HepG2 (cell line): Measurements from ENCODE around the gene VPS25. TPM values are rescaled to one million over a fixed set of nuclear protein-coding genes. Genes with fewer than 3 reads are reported as not detected.

Experiments
- DNMT1 ChIP-seq: sonication (generic); formaldehyde crosslinking; IDR thresholded peaks from 2 replicates; pipeline ENCODE4 v1.5.1; 2020; ENCODE audit warnings: mild to moderate bottlenecking, missing genetic modification reagents
- DR1 ChIP-seq: sonication (generic); formaldehyde crosslinking; IDR thresholded peaks from 2 replicates; pipeline ENCODE4 v1.8.0; 2021; ENCODE audit warnings: mild to moderate bottlenecking, missing genetic modification reagents, inconsistent platforms
- ETV5 ChIP-seq: IDR thresholded peaks from 2 replicates; pipeline ENCODE4 v1.6.1; 2018; ENCODE audit warnings: missing biosample characterization, missing genetic modification reagents, inconsistent platforms, borderline replicate concordance
- GABPB1 ChIP-seq: IDR thresholded peaks from 2 replicates; pipeline ENCODE4 v1.6.1; 2016; ENCODE audit warnings: mild to moderate bottlenecking, missing genetic modification reagents, moderate library complexity, missing compliant biosample characterization
- KDM2A ChIP-seq: sonication (generic); formaldehyde crosslinking; IDR thresholded peaks from 2 replicates; pipeline ENCODE4 v1.4.0; 2020; ENCODE audit warnings: low read depth, missing genetic modification reagents, borderline replicate concordance
- POLR2G ChIP-seq: fragments of 200-400 bp; formaldehyde crosslinking; IDR thresholded peaks from 2 replicates; pipeline ENCODE4 v1.6.1; 2018; ENCODE audit warnings: mild to moderate bottlenecking, low read depth, low read length, moderate library complexity
- RAD21 ChIP-seq: fragments of 450-650 bp; formaldehyde crosslinking; IDR thresholded peaks from 2 replicates; pipeline ENCODE4 v1.5.0; 2020; ENCODE audit warnings: mild to moderate bottlenecking
- SRF ChIP-seq: IDR thresholded peaks from 2 replicates; pipeline ENCODE4 v1.6.1; 2011; ENCODE audit warnings: mild to moderate bottlenecking, low read depth, low read length, moderate library complexity
- ZNF432 ChIP-seq: sonication (generic); formaldehyde crosslinking; IDR thresholded peaks from 2 replicates; pipeline ENCODE4 v1.5.0; 2020; ENCODE audit warnings: missing genetic modification reagents, mild to moderate bottlenecking, borderline replicate concordance
- ZNF510 ChIP-seq: sonication (generic); formaldehyde crosslinking; IDR thresholded peaks from 2 replicates; pipeline ENCODE4 v1.4.0; 2020; ENCODE audit warnings: low read depth, mild to moderate bottlenecking, missing genetic modification reagents
- ZNF607 ChIP-seq: sonication (generic); formaldehyde crosslinking; IDR thresholded peaks from 2 replicates; pipeline ENCODE4 v1.5.1; 2020; ENCODE audit warnings: missing genetic modification reagents, mild to moderate bottlenecking, borderline replicate concordance
- ZSCAN31 ChIP-seq: sonication (generic); formaldehyde crosslinking; IDR thresholded peaks from 2 replicates; pipeline ENCODE4 v1.5.0; 2020; ENCODE audit warnings: low read depth, mild to moderate bottlenecking, missing genetic modification reagents
- polyA plus RNA-seq, 8 experiments: library from polyadenylated mRNA; depleted of rRNA in 3 of 8; stranded (reverse) in 7 of 8; unstranded in 1 of 8; fragments of >200 nt; fragmentation: Illumina TruSeq in 4 of 8; extraction: Trizol in 4 of 8; gene quantifications; 2 replicates each; pipeline versions ENCODE4 v1.2.1 to v1.2.3, GENCODE V29; 2011 to 2016; ENCODE audit warnings: low read depth in 4 of 8, missing spikeins in 1 of 8, mixed read lengths in 1 of 8; ENCODE audit not compliant: insufficient read depth in 1 of 8
- total RNA-seq, 5 experiments: library from RNA; depleted of rRNA; stranded (reverse); fragments of >200 nt; fragmentation: Illumina TruSeq; extraction: Trizol; gene quantifications; 2 replicates each; pipeline ENCODE4 v1.2.3, GENCODE V29; 2016; ENCODE audit warnings: low read depth in 1 of 5
- TF ChIP-seq, protein P1 (sequence below): sonication (generic); formaldehyde crosslinking; IDR thresholded peaks from 2 replicates; pipeline ENCODE4 v1.8.0; 2022; ENCODE audit warnings: missing genetic modification reagents, mild to moderate bottlenecking, moderate library complexity, borderline replicate concordance
- TF ChIP-seq, protein P2 (sequence below): sonication (generic); formaldehyde crosslinking; conservative IDR thresholded peaks from 2 replicates; pipeline ENCODE4 v1.8.0; 2022; ENCODE audit warnings: mild to moderate bottlenecking, moderate library complexity, missing genetic modification reagents
- TF ChIP-seq, protein P3 (sequence below): sonication (generic); formaldehyde crosslinking; IDR thresholded peaks from 2 replicates; pipeline ENCODE4 v1.5.1; 2020; ENCODE audit warnings: mild to moderate bottlenecking, missing genetic modification reagents, borderline replicate concordance
- TF ChIP-seq, protein P4 (sequence below): sonication (generic); formaldehyde crosslinking; IDR thresholded peaks from 2 replicates; pipeline ENCODE4 v1.4.0; 2020; ENCODE audit warnings: mild to moderate bottlenecking, missing genetic modification reagents

The VPS25 gene
- total and polyA plus RNA-seq, 2 of the 13 experiments (the other 11 are each of a cell fraction or from before 2014, with no cell fraction given), result 161 to 249 TPM

DNA sequence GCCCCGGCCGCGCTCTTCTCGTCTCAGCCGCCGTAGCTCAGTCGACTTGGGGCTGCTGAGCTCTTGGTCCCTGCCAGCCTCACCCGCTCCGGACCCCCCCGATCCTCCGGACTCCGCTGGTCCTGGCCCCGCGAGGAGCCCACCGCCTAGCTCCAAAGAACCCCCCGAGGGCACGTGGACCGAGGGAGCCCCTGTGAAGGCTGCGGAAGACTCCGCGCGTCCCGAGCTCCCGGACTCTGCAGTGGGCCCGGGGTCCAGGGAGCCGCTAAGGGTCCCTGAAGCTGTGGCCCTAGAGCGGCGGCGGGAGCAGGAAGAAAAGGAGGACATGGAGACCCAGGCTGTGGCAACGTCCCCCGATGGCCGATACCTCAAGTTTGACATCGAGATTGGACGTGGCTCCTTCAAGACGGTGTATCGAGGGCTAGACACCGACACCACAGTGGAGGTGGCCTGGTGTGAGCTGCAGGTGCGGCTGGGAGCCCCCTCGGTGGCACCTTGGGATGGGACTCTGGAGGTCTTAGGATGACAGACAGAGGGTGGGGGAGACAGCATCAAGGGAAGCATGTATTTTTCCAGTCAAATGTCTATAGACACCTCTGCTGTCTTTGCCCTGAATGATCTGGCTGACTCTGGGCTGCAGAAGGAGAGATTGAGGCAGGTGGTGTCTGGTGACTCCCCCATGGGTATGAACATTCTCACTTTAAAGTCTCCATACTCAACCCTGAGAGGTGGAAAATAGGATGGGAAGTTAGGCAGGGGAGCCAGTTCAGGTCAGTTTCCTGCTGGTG is 7.8 kb downstream of the VPS25 start (continued):
- TF ChIP-seq, protein P1, sequence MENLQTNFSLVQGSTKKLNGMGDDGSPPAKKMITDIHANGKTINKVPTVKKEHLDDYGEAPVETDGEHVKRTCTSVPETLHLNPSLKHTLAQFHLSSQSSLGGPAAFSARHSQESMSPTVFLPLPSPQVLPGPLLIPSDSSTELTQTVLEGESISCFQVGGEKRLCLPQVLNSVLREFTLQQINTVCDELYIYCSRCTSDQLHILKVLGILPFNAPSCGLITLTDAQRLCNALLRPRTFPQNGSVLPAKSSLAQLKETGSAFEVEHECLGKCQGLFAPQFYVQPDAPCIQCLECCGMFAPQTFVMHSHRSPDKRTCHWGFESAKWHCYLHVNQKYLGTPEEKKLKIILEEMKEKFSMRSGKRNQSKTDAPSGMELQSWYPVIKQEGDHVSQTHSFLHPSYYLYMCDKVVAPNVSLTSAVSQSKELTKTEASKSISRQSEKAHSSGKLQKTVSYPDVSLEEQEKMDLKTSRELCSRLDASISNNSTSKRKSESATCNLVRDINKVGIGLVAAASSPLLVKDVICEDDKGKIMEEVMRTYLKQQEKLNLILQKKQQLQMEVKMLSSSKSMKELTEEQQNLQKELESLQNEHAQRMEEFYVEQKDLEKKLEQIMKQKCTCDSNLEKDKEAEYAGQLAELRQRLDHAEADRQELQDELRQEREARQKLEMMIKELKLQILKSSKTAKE (CRISPR knock-in tag), result no peak
- no peak for TF ChIP-seq ZSCAN31
- TF ChIP-seq POLR2G, result no peak
- no peak for TF ChIP-seq ZNF607
- no peak for TF ChIP-seq ZNF432 (CRISPR knock-in tag)
- no peak for TF ChIP-seq DR1 (CRISPR knock-in tag)
- peak; percentile 32; the same call in 1 of the 2 replicates for TF ChIP-seq KDM2A (CRISPR knock-in tag)
- TF ChIP-seq, protein P2, sequence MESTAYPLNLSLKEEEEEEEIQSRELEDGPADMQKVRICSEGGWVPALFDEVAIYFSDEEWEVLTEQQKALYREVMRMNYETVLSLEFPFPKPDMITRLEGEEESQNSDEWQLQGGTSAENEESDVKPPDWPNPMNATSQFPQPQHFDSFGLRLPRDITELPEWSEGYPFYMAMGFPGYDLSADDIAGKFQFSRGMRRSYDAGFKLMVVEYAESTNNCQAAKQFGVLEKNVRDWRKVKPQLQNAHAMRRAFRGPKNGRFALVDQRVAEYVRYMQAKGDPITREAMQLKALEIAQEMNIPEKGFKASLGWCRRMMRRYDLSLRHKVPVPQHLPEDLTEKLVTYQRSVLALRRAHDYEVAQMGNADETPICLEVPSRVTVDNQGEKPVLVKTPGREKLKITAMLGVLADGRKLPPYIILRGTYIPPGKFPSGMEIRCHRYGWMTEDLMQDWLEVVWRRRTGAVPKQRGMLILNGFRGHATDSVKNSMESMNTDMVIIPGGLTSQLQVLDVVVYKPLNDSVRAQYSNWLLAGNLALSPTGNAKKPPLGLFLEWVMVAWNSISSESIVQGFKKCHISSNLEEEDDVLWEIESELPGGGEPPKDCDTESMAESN (CRISPR knock-in tag), result peak; percentile 56; the same call in 1 of the 2 replicates
- no peak; the same call in 1 of the 2 replicates for TF ChIP-seq DNMT1
- TF ChIP-seq ZNF510 (CRISPR knock-in tag), result no peak
- TF ChIP-seq, protein P3, sequence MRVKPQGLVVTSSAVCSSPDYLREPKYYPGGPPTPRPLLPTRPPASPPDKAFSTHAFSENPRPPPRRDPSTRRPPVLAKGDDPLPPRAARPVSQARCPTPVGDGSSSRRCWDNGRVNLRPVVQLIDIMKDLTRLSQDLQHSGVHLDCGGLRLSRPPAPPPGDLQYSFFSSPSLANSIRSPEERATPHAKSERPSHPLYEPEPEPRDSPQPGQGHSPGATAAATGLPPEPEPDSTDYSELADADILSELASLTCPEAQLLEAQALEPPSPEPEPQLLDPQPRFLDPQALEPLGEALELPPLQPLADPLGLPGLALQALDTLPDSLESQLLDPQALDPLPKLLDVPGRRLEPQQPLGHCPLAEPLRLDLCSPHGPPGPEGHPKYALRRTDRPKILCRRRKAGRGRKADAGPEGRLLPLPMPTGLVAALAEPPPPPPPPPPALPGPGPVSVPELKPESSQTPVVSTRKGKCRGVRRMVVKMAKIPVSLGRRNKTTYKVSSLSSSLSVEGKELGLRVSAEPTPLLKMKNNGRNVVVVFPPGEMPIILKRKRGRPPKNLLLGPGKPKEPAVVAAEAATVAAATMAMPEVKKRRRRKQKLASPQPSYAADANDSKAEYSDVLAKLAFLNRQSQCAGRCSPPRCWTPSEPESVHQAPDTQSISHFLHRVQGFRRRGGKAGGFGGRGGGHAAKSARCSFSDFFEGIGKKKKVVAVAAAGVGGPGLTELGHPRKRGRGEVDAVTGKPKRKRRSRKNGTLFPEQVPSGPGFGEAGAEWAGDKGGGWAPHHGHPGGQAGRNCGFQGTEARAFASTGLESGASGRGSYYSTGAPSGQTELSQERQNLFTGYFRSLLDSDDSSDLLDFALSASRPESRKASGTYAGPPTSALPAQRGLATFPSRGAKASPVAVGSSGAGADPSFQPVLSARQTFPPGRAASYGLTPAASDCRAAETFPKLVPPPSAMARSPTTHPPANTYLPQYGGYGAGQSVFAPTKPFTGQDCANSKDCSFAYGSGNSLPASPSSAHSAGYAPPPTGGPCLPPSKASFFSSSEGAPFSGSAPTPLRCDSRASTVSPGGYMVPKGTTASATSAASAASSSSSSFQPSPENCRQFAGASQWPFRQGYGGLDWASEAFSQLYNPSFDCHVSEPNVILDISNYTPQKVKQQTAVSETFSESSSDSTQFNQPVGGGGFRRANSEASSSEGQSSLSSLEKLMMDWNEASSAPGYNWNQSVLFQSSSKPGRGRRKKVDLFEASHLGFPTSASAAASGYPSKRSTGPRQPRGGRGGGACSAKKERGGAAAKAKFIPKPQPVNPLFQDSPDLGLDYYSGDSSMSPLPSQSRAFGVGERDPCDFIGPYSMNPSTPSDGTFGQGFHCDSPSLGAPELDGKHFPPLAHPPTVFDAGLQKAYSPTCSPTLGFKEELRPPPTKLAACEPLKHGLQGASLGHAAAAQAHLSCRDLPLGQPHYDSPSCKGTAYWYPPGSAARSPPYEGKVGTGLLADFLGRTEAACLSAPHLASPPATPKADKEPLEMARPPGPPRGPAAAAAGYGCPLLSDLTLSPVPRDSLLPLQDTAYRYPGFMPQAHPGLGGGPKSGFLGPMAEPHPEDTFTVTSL, result no peak
- TF ChIP-seq, protein P4, sequence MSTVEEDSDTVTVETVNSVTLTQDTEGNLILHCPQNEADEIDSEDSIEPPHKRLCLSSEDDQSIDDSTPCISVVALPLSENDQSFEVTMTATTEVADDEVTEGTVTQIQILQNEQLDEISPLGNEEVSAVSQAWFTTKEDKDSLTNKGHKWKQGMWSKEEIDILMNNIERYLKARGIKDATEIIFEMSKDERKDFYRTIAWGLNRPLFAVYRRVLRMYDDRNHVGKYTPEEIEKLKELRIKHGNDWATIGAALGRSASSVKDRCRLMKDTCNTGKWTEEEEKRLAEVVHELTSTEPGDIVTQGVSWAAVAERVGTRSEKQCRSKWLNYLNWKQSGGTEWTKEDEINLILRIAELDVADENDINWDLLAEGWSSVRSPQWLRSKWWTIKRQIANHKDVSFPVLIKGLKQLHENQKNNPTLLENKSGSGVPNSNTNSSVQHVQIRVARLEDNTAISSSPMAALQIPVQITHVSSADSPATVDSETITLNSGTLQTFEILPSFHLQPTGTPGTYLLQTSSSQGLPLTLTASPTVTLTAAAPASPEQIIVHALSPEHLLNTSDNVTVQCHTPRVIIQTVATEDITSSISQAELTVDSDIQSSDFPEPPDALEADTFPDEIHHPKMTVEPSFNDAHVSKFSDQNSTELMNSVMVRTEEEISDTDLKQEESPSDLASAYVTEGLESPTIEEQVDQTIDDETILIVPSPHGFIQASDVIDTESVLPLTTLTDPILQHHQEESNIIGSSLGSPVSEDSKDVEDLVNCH (CRISPR knock-in tag), result no peak
- TF ChIP-seq SRF, result no peak
- peak; percentile 9 for TF ChIP-seq GABPB1 (CRISPR knock-in tag)
- TF ChIP-seq RAD21 (CRISPR knock-in tag), result no peak; the same call in 1 of the 2 replicates
- TF ChIP-seq ETV5 (CRISPR knock-in tag), result no peak
